GM10266 (cell line): ENCODE results near the gene RAB8B.

Experiments
- DNase-seq: peaks from one replicate; pipeline ENCODE4 v3.0.0; 2012; ENCODE audit errors: extremely low spot score
- CTCF ChIP-seq: IDR thresholded peaks from 2 replicates; pipeline ENCODE4 v1.5.1; 2012; ENCODE audit warnings: mild to moderate bottlenecking, low read depth; ENCODE audit not compliant: control insufficient read depth, insufficient read depth; ENCODE audit errors: missing control alignments

The RAB8B gene

GRCh38 chr15:63223463-63223862 is 34.1 kb downstream of the RAB8B start:
- TF ChIP-seq CTCF: no peak
- DNase-seq: no peak

GRCh38 chr15:63225381-63225780 is 36.0 kb downstream of the RAB8B start:
- no peak for TF ChIP-seq CTCF
- DNase-seq: no peak

GRCh38 chr15:63226155-63226883 is 36.9 kb downstream of the RAB8B start:
- no peak for TF ChIP-seq CTCF
- DNase-seq: no peak

- no peak for DNase-seq
- TF ChIP-seq CTCF: no peak
Measured at GRCh38 chr15:63226966-63227401, 37.6 kb downstream of the RAB8B start.

- no peak for DNase-seq
- TF ChIP-seq CTCF: no peak
Measured at GRCh38 chr15:63227689-63228088, 38.3 kb downstream of the RAB8B start.

GRCh38 chr15:63231206-63231605 is 41.8 kb downstream of the RAB8B start:
- DNase-seq: no peak
- no peak for TF ChIP-seq CTCF

- DNase-seq: no peak
- no peak for TF ChIP-seq CTCF
Measured at GRCh38 chr15:63231706-63232105, 42.3 kb downstream of the RAB8B start.
